GM18517 (cell line): ENCODE results near the gene TFF1.
"Not testable (repeated sequence)": the region's sequence is repeated elsewhere in the genome, so short reads cannot be mapped to it uniquely, and the experiment has no call there.

ENCODE experiments used
- ATAC-seq: cut with Tn5 transposase; IDR thresholded peaks from one replicate; pipeline ENCODE4 v1.9.1; 2021; ENCODE audit warnings: mild to moderate bottlenecking, moderate library complexity; ENCODE audit not compliant: unreplicated experiment

Gene TFF1

DNA sequence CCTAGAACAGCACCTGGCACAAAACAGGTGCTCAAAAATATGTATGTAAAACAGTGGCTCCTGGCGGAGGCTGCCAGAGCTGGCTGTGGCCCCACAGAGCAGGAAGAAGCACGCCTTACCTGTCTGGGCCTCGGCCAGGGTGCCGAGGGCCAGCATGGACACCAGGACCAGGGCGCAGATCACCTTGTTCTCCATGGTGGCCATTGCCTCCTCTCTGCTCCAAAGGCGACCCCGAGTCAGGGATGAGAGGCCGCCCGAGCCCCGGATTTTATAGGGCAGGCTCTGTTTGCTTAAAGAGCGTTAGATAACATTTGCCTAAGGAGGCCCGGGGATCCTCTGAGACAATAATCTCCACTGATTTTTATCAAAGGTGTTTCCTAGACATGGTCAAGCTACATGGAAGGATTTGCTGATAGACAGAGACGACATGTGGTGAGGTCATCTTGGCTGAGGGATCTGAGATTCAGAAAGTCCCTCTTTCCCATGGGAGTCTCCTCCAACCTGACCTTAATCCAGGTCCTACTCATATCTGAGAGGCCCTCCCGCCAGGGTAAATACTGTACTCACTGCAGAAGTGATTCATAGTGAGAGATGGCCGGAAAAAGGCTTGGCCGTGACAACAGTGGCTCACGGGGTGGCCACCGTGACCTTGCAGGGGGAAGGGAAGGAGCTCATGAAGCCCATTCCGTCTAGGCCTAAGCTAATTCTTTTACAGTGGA is at the start of gene TFF1:
Gene TFF1, minus strand, starts transcription at position 244 of the 719 bp plus-strand sequence. Its CDS starts 40 bp downstream, at position 204.
- no peak for ATAC-seq

DNA sequence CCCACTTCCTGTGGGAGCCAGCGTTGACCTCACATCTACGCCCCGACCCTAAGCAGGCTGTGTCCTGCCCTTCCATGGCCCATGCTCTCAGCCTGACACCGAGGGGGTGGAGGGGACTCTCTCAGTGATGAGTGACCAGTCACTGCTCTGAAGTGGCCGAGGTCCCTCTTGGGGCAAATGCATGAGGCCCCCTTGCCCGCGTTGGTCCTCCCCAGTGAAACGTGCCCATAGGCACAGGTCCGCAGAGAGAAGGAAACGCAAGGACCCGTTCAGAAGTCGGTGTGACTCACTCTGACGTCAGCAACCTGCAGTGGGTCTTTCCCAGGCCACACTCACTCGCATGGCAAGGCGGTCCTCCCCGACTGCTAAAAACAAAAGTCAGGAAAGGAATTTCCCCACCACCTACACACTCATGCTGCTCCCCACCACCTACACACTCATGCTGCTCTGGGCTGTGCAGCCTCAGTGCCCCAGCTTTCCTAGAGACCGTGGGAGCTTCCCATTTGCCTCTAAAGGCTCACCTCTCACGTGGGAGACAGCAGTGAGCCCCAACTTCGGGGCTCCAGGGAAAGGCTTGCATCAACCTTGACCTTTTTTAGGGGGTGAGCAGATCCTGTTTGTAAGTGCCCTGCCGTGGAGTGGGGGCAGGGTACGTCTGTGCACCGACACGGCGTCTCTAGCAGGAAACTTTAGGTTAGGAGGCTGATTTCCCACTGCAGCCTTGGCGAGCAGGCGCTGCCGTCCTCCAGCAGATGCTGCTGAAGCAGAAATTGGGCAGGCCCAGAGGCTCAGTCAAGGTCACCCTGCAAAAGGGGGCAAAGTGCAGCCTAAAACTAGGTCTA is 48.8 kb upstream of the TFF1 start:
- ATAC-seq, result peak; percentile 77

DNA sequence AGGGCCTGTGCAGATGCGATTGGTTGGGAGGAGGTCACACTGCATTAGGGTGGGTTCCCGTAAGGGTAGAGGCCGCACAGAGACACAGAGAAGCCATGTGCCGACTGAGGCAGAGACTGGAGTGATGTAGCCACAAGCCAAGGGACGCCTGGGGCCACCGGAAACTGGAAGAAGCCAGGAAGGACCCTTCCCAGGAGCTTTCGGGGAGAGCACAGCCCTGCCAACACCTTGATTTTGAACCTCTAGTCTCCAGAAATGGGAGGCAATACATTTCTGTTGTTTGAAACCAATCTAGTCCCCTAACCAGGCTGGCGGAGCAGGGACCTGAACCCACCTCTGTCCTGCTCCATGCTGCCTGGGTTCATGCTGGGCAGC is 48.2 kb upstream of the TFF1 start:
- no peak for ATAC-seq

DNA sequence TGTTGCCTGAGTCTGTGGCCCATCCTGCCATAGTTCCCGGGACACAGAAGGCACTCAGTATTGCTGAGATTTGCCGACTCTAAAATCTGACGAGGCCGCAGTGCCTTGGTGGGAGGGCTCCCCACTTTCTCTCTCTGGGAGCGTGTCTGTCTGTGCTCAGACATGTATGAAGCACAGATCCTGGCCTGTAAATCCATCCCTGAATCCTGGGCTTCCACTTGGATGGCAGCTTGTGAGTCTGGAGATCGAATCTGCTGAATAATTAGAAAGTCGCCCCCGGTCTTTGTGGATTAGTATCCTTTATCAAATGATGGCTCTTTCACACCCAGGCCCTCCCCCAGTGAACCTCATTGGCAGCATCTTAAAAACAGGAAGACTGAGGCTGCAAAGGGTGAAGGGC is 47.7 kb upstream of the TFF1 start:
- ATAC-seq, result no peak

DNA sequence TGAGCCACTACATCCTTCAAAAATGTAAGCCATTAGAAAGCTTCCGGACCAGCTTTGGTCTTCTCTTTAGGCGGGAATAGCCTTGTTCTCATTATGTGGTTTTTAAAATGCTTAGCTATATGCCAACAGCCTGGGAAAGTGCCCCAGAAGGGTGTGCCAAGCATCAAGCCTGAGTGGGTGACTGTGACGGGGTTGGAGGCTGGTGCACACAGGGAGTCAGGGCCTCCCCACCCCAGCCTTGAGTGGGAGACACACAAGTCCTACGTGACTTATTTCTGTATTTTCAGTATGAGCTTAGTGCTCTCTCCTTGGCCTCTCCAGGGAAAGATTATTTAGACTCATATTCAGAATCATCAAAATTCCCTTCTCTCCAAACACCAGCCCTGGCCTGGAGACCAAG is 47.2 kb upstream of the TFF1 start:
- no peak for ATAC-seq

DNA sequence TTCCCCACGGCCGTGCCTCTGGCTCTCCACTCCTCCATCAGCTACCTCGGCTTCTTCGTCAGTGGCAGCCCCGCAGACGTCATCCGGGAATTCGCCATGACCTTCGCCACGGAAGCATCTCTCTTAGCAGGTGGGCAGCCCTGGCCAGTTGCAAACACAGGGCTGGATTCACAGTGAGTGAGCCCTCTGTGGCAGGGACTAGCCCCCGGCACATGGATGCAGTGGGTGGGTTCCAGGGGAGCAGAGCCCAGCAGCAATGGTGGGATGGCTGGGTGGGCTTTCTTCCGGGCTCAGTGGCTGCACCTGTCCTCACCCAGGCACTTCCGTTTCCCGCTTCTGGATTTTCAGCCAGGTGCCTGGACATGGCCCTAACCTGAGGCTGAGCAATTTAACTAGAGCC is 46.8 kb upstream of the TFF1 start:
- ATAC-seq, result no peak

DNA sequence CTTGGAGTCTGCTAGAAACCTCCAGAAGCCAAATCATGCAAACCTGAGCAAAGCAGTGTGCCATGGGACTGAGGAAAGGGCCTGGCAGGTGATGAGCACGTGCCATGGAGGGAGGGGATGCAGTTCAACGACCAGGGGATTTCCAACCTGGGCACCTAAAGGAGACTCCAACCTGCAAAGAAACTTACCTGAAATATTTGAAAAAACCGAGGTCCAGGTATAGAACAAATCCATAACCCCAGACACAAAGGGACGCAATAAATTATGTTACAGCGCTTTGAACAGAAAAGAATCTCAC is 46.2 kb upstream of the TFF1 start:
- no peak for ATAC-seq

DNA sequence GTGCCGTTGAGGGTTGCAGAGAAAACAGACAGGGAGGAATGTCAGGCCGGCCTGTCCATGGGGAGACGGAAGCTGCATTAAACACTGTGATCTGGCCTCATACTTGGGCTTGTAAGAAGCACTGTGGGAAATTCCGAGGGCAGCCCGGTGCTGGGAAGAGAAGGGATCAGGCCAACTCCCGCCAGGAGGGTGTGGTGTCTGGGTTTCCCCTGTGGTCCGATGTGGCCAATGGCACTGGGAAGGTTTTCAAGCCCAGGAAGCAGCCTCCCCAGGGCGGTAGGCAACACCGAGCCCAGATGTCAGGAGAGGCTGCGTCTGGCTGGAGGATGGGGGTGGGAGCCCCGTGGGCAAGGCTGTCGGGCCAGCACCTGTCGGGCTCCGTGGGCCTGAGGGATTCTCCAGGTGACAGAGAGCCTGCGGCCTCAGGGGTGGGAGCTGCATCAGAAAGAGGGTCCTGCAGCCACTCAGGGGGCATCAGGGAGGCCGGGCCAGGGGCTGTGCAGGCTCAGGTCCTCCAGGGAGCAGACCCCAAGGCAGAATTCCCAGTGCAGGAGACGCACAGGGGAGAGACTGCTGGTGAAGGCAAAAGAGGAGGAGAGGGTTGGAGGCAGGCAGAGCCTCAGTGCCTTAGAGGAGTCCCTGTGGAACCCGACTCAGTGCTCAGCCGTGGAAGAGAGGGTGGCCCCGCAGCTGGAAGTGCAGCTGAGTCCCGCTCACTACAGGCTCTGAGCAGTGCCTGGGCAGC is 45.7 kb upstream of the TFF1 start:
- no peak for ATAC-seq

DNA sequence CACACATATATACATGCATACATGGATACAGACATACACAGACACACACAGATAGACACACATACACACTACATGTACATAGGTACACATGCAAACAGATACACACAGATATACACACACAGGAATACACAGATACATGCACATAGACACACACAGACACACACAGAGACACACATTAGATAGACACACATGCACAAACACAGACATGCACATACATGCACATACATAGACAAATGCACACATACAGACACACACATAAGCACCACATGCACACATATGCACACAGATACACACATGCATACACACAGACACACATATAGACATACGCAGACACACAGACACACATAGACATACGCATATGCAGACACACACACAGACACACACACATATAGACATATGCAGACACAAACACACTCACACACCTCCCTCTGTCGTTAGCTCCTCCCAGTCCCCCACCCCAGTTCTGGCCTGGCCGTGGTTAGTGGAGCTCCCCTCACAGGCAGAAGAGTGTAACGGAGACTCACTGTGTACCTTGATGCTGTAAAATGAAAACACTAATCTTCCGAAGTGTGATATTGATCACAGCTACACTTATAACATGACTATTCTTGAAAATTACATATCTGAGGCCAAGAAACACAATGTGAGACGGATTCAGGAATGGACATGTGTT is 45.0 kb upstream of the TFF1 start:
- no peak for ATAC-seq

DNA sequence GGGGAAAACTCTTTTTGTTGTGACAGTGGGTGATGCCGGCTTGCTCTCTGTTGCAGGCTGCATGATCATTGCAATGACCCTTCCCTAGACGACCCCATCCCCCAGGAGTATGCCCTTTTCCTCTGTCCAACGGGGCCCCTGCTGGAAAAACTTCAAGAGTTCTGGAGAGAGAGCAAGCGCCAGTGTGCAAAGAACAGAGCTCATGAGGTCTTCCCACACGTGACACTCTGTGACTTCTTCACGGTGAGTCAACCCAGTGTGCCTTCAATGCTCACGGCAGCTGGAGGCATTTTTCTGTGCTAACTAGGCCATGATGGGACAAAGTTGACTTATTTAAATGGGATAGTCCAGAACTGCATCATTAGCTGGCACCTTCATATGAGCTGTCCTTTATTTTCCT is 43.0 kb upstream of the TFF1 start:
- no peak for ATAC-seq

DNA sequence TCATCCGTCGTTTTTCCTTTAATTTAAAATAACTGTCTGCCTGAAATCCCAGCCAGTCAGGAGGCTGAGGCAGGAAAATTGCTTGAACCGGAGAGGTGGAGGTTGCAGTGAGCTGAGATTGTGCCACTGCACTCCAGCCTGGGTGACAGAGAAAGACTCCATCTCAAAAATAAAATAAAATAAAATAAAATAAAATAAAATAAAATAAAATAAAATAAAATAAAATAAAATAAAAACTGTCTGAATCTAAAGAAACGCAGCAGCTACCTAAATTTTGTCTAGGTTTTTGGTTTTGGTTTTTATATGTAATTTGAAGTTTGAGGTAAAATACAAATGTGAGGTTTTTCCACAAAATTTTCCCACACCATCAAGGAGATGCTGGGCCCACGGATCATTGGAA is 42.4 kb upstream of the TFF1 start:
- ATAC-seq, result not testable (repeated sequence)

DNA sequence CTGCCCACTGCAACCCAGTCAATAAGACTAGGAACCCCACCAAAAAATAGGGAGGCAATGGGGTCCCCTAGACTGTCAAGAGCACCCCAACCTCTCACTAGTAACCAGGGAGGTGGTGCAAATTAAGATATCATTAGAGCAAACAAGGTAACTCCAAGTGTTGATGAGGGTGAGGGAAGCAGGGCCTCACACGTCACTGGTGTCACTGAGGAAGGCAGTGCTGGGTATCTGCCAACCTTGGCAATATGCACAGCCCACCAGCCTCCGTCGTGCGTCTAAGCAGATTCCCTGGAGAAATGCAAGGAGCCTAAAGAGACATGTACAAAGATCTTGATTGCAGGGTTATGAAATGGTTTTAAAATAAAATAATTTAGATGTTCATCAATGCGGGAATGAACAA is 41.1 kb upstream of the TFF1 start:
- ATAC-seq, result no peak

DNA sequence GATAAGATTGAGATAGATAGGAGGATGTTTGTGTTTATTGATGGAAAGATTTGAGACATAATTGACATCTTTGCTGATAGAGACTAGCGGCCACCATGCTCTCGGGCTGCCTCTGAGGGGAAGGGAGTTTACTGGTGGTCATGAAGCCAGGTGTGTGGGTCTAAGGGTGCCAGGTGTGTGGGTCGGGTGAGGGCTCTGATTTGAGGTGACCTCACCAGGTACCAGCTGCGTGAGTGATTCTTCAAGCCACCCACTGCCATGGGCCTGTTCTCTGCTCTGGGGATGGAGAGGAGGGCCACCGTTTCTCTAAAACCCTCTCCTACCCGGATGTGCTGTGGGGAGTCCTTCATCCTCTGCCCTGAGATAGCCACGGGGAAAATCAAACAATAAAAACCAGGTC is 40.5 kb upstream of the TFF1 start:
- ATAC-seq, result no peak

DNA sequence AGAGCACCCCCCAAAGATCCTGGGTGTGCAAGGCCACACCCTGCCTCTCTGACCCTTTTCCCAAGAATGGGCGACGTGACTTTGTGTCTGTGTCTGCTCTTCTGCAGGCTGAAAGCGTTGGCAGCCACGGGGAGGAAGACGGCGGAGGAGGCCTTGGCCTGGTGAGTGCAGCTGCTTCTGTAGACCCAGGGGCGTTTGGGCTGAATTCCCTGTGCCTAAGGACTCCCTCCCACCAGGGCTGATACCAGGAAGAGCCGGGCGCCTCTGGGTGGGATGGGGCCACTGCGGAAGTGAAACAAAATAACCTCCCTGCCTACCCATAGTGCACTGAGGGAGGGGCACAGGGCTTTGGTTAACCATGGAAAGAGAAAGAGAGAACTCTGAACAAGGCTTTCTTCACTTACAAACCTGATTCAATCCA is 39.9 kb upstream of the TFF1 start:
- no peak for ATAC-seq

DNA sequence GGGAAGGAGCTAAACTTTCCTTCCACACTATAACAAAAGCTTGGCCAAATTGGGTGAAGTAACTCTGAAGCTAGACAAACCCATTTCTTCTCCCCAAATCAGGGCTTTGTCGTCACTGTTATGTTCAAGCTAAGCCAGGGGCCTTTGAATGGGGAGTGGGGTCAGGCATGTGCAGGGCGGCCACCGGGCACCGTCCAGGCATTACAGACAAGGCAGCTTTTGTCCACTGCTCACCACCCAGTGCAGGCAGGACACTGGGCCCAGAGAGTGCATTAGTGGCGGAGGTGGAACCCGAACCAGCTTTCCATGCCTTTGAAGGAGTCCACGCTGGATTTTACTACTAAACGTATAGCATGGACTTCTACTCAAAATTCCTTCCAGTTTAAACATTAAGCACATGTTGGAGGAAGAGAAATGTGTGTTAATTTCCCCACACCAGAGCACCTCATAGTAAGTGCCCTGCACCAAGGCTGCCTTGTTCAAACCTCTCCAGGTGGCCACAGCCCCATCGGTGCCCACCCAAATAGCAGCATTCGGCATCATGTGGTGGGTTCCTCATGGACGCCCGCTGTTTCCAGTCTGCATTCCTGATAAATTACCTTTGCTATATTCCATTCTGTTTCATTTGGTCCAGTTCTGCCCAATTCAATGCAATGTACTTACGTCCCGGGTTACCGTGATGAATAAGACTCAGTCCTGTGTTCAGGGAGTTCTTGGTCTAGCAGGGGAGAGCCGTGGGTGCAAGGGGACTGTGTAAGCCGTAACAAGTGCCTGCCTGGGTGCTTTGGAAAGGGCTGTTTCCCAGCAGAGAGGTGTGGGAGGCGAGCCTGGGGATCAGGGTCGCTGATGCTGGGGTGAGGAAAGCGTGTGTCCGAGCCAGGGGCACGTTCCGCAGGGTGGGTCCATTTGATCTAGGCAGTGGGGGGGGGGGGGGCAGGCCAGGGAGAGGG is 39.0 kb upstream of the TFF1 start:
- no peak for ATAC-seq

DNA sequence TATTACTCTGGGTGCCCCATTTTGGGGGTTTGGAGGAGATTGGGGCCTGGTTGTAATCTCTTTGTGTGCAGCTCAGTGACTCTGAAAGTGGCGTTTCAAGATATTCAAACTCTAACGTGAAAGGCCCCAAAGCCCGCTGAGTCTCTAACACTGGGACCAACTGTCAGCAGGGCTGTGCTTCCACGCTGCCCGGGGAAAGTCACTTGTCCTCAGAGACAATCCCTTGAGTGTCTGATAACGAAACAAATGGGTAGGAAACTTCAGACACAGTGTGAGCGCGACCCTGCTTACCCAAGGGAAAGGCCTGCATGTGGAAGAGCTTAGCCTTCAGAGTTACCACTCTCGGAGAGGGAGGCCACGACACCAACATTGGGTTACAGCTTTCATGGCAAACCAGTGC is 38.2 kb upstream of the TFF1 start:
- ATAC-seq, result no peak

DNA sequence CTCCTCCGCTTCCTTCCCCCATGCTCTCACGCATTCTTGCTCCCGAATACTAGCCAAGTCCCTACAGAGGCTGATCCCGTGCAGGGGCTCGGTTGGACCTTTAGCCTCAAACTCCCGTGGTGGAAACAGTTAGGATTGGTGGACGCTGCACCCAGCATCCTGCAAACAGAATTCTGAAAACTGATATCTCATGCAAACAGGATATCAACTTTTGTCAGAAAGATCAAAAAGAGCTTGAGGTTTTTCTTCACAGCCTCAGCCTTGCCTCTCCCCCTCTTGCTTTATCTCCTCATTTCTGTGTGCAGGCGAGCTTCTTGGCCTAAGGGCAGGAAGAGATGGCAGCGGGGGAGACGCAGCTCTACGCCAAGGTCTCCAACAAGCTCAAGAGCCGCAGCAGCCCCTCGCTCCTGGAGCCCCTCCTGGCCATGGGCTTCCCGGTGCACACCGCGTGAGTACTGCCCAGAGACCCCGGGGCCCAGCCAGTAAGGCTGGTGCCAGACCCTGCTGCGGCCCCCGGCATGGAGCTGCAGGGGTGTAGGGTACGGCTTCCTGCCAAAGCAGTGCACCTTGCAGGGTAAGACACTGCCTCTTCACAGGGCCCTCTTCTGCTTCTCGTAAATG is 37.4 kb upstream of the TFF1 start, which contains the start of gene UBASH3A:
Gene UBASH3A, plus strand, starts transcription at position 292 of the 621 bp plus-strand sequence. Its CDS starts 44 bp downstream, at position 336.
- ATAC-seq, result no peak

DNA sequence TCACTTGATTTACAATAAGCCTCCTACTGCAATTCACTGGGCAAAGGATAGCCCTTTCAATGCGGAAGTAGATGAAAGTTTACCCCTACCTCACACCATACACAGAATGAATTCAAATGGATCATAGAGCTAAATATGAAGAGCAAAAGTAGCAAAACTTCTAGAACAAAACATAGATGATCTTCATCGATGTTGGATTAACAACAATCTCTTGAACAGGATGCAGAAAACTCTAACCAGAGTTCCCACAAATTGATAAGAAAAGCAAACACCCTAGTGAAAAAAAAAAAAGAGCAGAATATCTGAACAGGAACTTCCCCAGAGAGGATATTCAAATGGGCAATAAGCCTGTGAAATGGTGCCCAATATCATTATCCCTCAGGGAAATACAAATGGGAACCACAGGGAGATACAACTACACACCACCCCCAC is 35.5 kb upstream of the TFF1 start:
- no peak for ATAC-seq

DNA sequence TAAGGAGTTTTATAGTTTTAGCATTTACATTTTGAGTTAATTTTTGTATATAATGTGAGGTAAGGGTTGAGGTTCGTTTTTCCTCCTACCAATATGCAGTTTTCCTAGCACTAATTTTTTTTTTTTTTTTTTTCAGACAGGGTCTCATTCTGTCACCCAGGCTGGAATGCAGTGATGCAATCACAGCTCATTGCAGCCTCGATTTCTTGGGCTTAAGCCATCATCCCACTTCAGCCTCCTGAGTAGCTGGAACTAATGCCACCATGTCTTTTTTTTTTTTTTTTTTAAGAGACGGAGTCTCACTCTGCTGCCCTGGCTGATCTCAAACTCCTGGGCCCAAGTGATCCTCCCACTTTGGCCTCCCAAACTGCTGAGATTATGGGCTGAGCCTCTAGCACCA is 34.8 kb upstream of the TFF1 start:
- ATAC-seq, result no peak

DNA sequence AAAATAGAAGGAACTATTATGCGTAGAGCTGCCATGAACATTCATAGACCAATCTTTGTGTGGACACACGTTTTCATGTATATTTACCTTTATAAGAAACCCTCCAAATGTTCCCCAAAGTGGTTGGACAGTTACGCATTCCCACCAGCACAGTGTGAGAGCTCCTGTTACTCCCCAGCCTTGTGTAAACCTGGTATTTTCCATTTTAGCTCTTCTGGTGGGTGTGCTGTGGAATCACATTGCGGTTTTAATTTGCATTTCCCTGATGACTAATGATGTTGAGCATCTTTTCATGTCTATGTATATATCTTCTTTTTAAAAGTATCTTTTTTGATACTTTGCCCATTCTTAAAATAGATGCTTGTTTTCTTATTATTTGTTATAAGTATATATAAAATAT is 34.2 kb upstream of the TFF1 start:
- no peak for ATAC-seq
